Fibroblast of peridontal ligament (primary cell): ENCODE measurements around the gene BRAT1.

Source experiments
- DNase-seq: peaks from one replicate; pipeline ENCODE4 v3.0.0-alpha.2; 2010; ENCODE audit errors: extremely low read depth

Gene BRAT1

DNA sequence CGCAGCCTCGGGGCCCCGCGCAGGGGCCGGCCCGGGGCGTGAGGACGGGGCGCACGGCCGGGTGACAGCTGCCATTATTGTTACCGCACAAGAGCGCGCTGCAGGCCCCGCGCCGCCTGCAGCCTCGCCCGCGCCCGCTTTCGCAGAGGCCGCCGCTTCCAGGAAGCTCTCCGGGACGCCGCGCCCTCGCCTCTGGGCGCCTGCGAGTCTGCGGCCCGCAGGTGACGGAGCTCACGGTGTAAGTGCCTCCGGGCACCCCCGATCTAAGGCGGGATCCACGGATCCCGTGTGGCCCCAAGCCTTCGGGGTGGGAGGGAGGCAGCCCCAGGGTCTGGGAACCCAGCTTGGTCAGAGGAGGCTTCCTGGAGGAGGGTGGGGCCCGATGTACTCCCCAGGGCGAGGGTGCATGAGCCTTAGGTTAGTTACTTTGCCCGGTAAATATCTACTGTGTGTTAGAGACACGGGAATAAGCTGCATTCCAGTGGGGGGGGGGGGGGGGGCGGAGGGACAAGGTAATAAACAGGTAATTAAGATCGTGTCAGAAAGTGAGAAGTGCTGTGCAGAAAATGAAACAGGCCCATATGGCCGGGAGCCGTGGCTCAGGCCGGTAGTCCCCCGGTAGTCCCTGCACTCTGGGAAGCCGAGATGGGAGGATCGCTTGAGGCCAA lies 4.1 kb upstream of the BRAT1 start:
- DNase-seq: no peak

DNA sequence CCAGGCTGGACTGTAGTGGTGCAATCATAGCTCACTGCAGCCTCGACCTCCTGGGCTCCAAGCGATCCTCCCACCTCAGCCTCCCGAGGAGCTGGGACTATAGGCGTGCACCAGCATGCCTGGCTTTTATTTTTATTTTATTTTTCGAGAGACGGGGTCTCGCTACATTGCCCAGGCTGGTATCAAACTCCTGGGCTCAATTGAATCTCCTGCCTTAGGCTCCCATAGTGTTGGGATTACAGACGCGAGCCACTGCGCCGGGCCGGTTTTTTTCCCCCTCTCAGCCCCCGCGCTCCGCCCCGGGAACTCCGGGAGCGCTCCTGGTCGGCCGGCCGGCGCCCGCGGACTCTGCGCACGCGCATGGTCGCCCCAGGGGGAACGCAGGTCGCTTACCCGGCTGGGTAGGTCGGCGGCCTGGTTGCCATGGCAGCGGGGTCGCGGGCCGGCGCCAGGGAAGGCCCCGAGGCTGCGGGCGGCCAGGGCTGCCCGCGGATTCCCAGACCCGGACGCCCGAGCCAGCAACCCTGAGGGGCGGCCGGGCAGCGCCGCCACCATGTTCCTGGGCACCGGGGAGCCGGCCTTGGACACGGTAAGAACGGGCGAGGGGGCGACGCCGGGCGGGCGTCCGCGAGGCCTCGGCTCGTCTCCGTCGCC lies 3.4 kb upstream of the BRAT1 start, which contains the start of gene IQCE:
TSS of gene IQCE (plus strand) at position 351 of the 654 bp plus-strand sequence. CDS start at position 554, 203 bp downstream.
- DNase-seq: peak; percentile 81

DNA sequence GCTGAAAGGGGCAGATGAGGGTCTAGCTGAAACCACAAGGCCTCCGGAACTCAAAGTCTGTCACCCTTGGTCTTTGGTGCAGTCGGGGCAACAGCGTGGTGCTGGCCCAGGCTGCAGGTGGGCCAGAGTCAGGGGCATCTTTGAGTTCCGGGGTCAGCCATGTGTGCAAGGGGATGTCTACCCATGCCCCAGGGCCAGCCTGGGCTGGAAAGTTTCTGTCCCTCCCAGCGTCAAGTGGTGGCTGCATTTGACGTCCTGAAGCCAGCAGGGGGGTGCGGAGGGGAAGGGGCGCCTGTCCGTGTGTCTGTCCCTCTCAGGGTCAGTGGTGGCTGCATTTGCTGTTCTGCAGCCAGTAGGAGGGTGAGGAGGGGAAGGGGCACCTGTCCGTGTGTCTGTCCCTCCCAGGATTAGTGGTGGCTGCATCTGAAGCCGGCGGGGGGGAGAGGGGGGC lies 638 bp downstream of the BRAT1 start:
- no peak for DNase-seq

DNA sequence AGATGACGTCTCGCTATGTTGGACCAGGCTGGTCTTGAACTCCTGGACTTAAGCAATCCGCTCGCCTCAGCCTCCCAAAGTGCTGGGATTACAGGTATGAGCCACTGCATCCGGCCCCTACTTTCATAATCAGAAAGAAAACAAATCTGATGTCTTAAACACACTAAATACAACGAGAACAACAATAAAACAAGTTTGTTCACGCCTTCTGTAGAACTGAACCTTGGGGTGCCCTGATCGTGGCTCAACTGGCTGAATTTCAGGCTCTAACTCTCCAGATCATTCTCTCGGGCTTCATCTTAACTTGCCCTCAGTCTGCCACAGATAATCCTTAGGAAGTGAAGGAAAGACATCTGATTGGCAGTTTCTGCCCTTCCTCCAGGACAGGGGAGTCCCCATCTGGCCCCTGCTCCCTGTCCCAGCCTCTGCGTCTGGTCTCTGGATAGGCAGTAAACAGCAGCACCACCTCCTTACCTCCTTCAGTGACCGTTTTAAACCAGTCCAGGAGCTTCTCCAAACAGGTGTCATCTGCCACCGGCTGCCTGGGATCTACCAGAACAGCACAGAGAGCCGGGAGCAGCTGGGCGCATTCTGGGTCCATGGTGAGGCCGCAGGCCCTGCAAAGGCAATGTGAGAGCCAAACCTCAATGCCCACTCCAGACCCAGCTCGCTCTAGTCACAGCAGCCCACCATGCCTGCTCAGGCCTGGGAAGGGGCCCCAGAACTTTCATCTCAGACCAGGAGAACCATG lies 1.3 kb downstream of the BRAT1 start:
- no peak for DNase-seq

DNA sequence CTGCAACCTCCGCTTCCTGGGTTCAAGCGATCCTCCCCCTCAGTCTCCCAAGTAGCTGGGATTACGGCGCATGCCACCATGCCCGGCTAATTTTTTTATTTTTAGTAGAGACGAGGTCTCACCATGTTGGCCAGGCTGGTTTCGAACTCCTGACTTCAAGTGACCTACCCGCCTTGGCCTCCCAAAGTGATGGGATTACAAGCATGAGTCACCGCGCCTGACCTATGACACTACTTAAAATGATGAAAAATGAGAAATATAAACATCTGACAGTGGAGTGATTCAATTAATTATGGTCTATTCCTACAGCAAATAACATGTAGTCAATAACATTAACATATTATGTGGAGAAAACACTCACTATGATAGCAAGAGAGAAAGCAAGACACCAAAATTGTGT lies 2.2 kb downstream of the BRAT1 start:
- DNase-seq: no peak

DNA sequence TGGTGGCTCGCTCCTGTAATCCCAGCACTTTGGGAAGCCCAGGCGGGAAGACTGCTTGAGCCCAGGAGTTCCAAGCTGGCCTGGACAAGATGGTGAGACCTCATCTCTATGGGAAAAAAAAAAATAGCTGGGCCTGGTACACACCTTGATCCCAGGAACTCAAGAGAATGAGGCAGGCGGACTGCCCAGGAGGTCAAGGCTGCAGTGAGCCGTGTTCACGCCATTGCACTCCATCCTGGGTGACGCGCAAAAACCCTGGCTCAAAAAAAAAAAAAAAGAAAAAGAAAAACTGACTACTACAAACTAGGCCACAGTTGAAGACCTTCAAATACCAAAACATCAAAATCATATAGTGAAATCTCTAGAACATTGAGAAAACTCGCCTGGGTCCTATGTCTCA lies 3.9 kb downstream of the BRAT1 start:
- DNase-seq: no peak

DNA sequence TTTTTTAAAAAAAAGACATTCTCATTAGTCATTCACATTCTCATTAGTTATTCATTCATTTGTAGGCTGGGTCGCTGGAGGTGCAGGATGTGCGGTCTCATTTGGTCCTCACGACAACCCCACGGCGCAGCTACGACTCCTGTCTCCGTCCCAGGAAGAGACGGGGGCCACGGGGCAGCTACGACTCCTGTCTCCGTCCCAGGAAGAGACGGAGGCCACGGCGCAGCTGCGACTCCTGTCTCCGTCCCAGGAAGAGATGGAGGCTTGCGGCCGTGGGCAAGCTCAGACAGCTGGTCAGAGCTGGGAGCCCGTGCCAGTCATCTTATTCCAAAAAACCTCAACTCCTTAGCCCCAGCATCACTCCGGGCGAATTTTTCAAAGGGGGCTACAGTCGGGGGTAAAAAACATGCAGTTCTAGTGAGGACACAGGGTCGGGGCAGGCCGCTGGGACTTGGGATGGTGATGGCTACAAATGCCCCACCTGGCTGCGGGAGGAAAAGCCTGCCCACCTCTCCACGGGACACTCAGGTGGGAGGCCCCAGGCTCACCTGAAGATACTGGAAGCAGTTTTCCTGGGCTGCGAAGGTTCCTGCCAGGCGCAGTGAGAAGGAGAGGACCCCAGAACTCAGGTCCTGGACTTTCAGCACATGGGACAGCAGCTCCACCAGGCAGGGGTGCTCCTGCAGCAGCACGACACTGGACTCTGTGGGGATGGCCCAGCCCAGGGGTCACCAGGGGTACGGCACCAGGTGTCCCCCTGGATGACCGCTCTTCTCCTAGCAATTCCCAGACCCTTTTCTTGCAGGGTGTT lies 8.3 kb downstream of the BRAT1 start:
- no peak for DNase-seq

DNA sequence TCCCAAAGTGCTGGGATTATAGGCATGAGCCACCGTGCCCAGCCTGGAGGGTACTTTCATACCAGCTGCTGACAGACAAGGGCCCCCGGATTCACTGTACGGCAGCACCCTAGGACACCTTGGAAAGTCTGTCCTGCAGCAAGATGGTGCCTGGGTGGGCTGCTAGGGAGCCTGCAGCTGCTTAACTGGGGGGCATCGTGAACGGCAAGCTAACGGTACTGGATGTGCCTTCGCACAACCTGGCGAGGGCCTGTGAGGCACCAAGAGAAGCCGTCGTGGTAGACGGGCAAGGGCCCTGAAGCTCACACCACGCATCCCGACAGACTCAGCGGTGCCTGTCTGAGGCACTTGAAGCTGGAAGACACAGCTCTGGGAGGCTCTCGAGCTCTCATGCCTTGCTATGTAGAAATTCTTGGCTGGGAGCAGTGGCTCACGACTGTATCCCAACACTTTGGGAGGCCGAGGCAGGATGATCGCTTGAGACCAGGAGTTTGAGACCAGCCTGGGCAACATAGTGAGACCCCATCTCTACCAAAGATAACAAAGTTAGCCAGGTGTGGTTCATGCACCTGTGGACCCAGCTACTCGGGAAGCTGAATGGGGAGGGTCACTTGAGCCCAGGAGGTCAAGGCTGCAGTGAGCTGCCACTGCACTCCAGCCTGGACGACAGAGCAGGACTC lies 9.4 kb downstream of the BRAT1 start:
- DNase-seq: no peak

DNA sequence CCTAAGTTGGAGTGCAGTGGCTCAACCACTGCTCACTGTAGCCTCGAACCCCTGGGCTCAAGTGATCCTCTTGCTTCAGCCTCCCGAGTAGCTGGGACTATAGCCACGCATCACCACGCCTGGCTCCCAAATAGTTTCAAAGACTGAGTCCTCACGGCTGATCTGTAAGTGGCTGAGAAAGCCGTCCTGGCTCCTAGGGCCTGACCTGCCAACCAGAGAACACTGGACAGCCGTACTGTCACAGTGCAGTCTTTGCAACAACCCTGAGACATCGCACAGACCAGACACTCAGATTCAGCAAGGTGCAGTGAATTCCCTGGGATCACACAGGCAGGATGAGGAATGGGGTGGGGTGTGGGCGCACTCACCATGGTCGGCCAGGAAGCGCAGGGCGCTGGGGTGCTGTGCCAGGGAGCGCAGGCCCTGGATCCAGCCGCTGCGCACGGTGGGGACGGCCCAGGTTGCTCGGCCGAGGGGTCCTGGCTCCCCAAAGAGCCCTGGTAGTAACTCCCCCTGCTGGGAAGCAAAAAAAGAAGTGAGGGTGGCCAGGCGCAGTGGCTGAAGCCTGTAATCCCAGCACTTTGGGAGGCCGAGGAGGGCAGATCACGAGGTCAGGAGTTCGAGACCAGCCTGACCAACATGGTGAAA lies 10.7 kb downstream of the BRAT1 start:
- no peak for DNase-seq

DNA sequence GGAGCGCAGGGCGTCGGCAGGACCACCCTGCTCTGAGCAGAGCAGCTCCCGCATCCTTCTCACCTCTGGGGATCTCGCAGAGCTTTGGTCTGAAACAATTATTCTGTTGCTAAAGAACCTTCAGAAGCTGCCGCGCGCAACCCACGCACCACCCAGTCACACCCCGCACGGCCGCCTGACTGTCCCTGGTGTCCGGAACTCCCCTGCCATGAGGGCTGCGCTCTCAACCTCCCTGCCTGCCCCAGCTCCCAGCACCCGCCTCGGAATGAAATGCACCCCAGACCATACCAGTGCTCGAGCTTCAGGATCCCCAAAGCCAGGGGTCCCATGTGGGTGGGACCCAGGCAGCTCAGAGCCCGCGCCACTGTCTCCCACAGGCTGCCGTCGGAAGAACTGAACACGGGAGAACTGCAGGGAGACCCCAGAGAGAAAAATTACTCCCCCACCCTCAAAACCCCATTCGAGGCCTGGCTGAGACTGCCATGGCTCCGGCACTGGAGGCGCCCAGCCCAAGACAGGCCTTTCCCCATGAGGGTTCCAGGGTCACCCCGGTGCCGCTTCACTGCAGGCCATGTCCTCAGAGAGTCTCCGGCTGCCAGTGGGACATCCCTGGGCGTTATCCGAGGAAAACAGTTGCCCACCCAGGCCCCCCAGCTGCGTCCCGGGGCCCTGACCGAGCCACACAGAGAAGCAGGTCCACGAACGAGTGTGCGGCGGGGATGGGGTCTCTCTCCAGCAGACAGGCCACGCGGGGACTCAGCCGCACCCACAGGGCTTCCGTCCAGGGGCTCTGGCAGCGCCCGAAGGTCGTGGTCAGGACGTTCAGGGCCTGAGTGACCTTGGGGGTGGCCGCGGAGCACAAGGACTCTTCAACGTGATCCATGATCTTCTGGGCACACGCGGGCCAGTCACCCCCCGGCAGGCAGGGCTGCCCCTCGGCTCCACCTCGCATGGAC lies 12.1 kb downstream of the BRAT1 start:
- DNase-seq: no peak

DNA sequence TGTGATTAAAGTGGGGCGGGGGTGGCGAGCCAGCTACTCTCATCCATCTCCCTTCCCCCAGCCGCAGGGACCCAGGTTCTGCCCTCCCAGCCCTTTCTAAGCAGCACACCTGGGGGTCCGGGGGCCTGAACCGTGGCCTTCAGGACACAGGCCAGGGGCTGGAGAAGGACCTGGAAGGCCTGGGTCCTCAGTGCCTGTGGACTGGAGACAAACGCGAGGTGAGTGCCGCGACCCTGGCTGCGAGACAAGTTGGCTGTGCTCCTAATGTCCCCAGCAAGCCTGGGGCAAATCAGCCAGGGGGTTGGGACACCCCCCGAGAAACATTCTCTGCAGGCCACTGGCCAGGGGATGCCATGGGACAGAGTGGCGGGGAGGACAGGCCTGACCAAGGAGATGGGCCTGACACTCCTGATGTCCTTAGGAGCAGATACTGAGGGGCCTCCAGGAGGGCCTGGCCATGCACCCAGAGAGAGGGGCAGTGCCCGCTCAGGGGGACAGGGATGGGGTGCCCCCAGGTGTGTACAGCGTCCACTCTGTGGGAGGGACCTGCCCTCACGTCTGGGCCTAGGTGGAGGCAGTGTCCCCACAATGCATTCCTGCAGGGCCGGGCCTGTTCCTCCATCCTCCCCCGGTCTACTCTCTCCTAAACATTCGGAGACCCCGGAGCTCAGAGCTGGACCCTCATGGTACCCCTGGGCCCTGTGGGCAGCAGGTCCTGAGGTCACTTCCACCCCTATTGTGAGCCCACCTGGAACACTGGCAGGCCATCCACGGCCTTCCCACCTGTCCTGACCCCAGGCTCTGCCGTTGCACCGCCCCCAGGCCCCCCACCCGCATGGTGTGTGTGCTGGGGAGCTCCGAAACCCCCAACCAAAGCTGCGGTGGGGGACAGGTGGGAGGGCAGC lies 13.1 kb downstream of the BRAT1 start:
- DNase-seq: no peak

DNA sequence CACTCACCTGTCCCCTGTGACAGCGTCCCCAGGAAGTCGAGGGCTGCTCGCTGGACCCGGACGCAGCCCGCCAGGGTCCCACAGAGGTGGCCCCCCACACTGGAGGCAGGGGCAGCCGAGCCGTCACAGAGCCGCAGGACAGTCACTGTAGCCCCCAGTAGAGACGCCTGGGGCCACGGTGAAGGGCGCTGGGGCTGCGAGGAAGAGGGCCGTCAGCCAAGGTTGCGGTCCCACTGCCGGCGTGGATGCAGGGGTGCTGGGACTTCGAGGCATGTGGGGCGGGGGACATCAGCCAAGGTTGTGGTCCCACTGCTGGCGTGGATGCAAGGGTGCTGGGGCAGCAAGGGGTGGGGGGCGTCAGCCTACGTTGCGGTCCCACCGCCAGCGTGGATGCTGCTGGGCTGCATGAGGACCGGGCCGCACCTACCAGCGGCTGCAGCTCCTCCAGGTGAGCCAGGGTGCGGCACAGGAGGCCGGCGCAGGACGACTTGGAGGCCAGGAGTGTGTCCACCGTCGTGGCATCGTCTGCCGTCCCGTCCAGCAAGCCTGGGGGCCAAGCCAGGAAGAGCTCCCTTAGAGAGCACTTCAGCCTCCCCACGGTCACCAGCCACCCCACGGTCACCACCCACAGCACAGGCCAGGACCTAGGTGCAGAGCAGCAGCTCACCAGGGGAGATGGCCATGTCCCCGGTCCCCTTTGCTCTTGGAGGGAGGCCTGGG lies 13.9 kb downstream of the BRAT1 start:
- no peak for DNase-seq

DNA sequence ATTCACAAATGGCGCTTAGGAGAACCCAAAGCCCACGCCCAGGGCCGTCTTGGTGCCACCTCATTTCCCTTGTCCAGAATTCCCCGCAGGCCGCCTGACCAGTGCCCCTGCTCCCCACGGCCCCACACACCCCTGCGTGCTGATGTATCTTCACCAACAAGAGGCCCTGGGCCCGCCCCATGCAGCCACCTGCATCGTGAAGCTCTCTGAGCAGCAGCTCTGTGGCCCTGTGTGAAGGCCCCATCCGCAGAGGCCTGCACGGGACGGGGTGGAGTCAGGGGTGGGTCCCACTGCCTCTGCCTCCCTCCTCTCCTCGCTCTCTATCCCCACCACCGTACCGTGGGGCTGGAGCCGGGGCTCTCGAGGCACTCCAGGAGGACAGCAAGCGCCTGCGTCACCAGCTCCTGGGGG lies 14.7 kb downstream of the BRAT1 start:
- no peak for DNase-seq

DNA sequence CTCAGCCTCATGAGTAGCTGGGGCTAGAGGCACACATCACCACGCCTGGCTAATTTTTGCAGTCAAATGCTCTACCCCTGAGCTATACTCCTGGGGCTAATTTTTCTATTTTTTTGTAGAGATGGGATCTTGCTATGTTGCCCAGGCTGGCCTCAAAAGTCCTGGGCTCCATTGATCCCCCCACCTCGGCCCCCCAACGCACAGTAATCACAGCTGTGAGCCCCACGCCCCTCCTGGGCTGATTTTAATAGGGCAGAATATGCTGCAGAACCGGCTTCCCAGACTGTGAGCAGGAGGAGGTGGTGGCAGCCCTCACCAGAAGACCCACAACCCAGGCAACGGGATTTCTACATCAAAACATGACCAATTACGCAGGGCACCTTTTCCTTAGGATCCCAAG lies 15.2 kb downstream of the BRAT1 start:
- DNase-seq: no peak

DNA sequence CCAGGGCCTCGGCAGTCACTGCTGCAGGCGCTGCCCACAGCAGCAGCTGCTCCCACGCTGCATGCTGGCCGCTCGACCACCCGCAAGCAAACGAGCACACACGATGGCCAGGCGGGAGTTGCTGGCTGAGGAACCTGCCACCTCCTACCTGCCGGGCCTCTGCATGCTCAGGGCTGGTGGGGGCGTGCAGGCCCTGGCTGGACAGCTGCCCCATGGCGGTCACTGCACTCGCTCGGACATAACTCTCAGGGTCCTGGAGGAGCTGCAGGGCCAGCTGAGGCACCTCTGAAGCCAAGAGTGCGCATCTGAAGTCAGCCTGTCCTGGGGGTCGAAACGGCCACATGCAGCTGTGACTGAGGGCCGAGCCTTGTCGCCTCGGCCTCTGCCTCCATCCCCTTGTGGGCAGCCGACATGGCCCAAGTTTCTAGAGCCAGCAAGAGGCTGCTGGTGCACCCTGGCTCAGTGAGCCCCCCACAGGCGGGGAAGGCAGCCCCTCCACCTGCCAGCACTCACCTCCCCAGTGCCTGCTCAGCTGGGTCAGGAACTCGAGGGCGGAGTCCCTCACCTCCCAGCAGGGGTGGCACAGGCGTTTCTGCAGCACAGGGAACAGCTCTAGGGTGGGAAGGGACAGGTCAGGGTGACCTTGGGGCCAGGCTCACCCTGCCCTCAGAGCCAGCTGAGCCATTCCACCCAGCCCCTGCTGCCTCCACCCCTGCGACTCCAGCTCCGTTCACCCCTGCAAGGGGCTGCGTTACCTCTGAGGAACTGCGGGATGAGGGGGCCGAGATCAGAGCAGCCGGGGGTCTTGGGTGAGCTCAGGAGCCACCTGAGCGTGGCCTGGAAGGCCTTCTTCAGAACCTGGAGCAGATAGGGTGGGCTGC lies 16.1 kb downstream of the BRAT1 start:
- no peak for DNase-seq

DNA sequence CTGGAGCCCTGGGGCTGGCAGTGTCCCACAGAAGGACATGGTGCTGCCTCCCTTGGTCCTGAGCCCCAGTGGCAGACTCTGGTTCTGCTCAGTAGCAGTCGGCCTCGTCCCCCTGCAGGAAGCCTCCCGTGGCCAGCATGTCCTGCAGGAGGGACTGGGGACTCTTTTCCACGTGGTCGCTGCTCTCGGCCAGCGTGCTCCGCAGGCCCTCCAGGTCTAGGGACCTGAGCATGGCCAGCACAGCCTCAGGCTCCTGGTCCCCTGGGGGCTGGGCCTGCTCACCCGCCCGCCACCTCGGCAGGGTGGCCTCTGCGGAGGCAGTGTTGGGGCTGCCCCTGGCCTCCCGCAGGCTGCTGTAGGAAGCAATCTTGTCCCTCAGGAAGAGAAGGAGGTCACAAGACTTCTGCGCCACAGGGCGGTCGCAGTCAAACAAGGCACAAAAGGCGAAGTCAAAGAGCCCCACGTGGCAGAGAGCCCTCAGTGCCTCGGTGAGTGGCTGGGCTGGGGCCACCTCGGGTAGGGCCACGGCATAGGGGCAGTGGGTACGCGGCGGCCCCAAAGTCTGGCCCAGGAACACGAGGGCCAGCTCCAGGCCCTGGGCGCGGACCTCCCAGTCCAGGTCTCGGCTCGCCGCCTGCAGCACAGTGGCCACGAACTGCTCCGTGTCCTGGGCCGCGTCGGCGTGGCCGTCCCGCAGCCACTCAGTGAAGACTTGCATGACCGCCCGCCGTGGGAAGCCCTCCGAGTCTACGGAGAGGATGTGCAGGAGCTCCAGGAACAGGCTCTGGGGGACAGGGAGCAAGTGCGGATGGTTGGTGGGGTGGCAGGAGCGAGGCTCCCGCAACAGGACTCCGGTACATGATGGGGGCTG lies 17.1 kb downstream of the BRAT1 start:
- no peak for DNase-seq
